Stimulated activated naive B cell treated with anti-CD40 and anti-IgM and Interleukin-4, amounts not matched to agents 10 μg/mL and 1 μg/mL and 100 μg/mL, for 72 hours (primary cell): ENCODE results near the gene UBR1.
"Not testable (repeated sequence)": the region's sequence is repeated elsewhere in the genome, so short reads cannot be mapped to it uniquely, and the experiment has no call there.

Experiments
- ATAC-seq, 2 donors: fragments of 150-1000 bp; cut with Tn5 transposase; replicated peaks; 2 replicates each; pipeline ENCODE4 v1.10.0; 2021; ENCODE audit warnings: moderate library complexity in 1 of 2
- DNase-seq: peaks from one replicate; pipeline ENCODE4 v3.0.0; 2021
- H3K27ac Mint-ChIP-seq: one replicate; pipeline ENCODE4 v1.8.0; 2022; ENCODE audit warnings: mild to moderate bottlenecking, mixed read lengths
- H3K27me3 Mint-ChIP-seq, 2 donors: one replicate each; pipeline ENCODE4 v1.8.0; 2022; ENCODE audit warnings: mixed read lengths in 2 of 2
- H3K36me3 Mint-ChIP-seq, 2 donors: one replicate each; pipeline ENCODE4 v1.8.0; 2022; ENCODE audit warnings: mixed read lengths in 2 of 2, mild to moderate bottlenecking in 1 of 2
- H3K4me1 Mint-ChIP-seq, 2 donors: one replicate each; pipeline ENCODE4 v1.8.0; 2022; ENCODE audit warnings: mixed read lengths in 2 of 2, mild to moderate bottlenecking in 1 of 2
- H3K4me3 Mint-ChIP-seq, 2 donors: one replicate each; pipeline ENCODE4 v1.8.0; 2022; ENCODE audit warnings: mild to moderate bottlenecking in 2 of 2, mixed read lengths in 2 of 2, moderate library complexity in 1 of 2
- H3K9me3 Mint-ChIP-seq, 2 donors: one replicate each; pipeline ENCODE4 v1.8.0; 2022; ENCODE audit warnings: mixed read lengths in 2 of 2, mild to moderate bottlenecking in 1 of 2

The UBR1 gene

DNA sequence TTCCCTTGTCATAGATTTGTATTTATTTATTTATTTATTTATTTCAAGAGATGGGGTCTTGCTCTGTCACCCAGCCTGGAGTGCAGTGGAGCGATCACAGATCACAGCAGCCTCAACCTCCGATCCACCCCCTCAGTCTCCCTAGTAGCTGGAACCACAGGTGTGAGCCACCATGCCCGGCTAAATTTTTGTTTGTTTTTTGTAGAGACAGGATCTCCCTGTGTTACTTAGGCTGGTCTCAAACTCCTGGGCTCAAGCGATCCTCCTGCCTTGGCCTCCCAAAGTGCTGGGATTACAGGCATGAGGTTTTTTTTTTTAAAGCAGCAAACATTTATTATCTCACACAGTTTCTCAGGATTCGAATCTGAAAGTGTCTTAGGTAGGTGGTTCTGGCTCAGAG lies 187.8 kb downstream of the UBR1 start:
- no peak overlapping the region for H3K4me3 Mint-ChIP-seq
- H3K36me3 Mint-ChIP-seq = no peaks in the 10 kb centered on the region
- H3K27me3 Mint-ChIP-seq = no peaks in the 10 kb centered on the region
- DNase-seq = no peak
- no peak overlapping the region for H3K27ac Mint-ChIP-seq
- no peaks in the 10 kb centered on the region for H3K9me3 Mint-ChIP-seq
- peaks cover 23 to 54% of the 10 kb centered on the region in 2 donors for H3K4me1 Mint-ChIP-seq
- no peak for ATAC-seq

DNA sequence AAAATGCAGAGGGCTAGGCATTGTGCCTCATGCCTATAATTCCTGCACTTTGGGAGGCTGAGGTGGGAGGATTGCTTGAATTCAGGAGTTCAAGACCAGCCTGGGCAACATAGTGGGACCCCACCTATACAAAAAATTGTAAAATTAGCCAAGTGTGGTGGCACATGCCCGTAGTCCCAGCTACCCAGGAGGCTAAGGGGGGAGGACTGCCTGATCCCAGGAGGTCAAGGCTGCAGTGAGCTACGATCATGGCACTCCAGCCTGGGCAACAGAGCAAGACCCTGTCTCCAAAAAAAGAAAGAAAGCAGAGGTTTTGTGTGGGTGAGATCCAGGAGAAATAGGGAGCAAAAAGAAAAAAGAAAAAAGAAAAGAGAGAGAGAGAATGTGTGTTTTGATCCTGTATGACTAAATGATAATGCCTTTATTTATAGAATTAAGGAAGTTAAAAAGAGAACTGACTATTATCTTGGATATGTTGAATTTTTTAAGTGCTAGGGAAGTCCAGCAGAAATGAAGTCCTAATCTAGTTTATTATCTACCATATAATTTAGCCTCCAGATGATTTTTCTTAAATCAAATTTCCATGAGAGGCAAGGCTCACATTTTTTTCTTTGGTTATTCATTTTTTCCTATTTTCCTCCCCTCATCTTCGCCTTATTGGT lies 190.1 kb downstream of the UBR1 start:
- Mint-ChIP-seq H3K4me3 (no peak overlapping the region), H3K9me3 (no peaks in the 10 kb centered on the region)

DNA sequence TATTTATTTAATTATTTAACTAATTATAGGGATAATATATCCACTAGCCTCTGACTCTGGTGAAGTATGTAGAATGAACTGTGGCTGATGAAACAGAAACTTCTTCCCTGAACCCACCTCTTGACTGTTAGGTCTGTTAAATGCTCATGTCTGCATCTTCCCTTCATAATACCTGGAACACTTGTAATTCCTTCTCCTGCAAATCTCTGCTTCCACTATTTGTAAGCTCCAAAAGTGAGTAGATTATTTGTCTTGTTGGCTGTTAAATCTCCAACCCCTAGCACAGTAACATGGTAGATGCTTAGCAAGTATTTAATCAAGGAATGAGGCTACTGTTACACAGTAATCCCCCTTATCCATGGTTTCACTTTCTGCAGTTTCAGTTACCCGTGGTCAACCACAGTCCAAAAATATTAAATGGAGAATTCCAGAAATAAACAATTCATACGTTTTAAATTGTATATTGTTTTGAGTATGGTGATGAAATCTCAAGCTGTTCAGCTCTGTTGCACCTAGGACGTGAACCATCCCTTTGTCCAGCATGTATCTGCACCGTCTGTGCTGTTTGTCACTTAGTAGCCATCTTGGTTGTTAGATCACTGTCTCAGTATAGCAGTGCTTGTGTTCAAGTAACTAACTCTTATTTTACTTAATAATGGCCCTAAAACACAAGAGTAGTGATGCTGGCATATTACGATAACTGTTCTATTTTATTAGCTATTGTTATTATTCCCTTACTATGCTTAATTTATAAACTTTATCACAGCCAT lies 190.9 kb downstream of the UBR1 start:
- H3K4me1 Mint-ChIP-seq = peaks cover 24 to 43% of the 10 kb centered on the region in 2 donors
- no peaks in the 10 kb centered on the region for H3K36me3 Mint-ChIP-seq
- no peaks in the 10 kb centered on the region for H3K27me3 Mint-ChIP-seq
- H3K9me3 Mint-ChIP-seq = no peaks in the 10 kb centered on the region
- no peak overlapping the region for H3K27ac Mint-ChIP-seq
- ATAC-seq = peak in 1 of 2 donors; percentile 58
- H3K4me3 Mint-ChIP-seq = no peak overlapping the region
- no peak for DNase-seq

More for the DNA sequence above, 190.1 kb downstream of the UBR1 start:
- Mint-ChIP-seq H3K36me3 (no peaks in the 10 kb centered on the region), H3K27me3 (no peaks in the 10 kb centered on the region), H3K4me1 (peaks cover 20 to 43% of the 10 kb centered on the region in 2 donors), H3K27ac (no peak overlapping the region)
- ATAC-seq = no peak
- DNase-seq = no peak

- Mint-ChIP-seq H3K4me3 (no peak overlapping the region), H3K4me1 (peaks cover 24 to 25% of the 10 kb centered on the region in 2 donors), H3K27me3 (no peaks in the 10 kb centered on the region), H3K36me3 (peaks cover 3 to 5% of the 10 kb centered on the region in 2 donors), H3K27ac (no peak overlapping the region), H3K9me3 (no peaks in the 10 kb centered on the region)
- ATAC-seq (no peak), DNase-seq (no peak)
These were observed 194.7 kb downstream of the UBR1 start for GRCh38 chr15:42911058-42911592.

GRCh38 chr15:42908538-42908937 lies 197.3 kb downstream of the UBR1 start:
- H3K4me3 Mint-ChIP-seq = no peak overlapping the region
- H3K4me1 Mint-ChIP-seq = peaks cover 6 to 19% of the 10 kb centered on the region in 2 donors
- no peaks in the 10 kb centered on the region for H3K27me3 Mint-ChIP-seq
- H3K27ac Mint-ChIP-seq = no peak overlapping the region
- DNase-seq (no peak), ATAC-seq (no peak)
- H3K36me3 Mint-ChIP-seq = peaks cover 3 to 5% of the 10 kb centered on the region in 2 donors
- H3K9me3 Mint-ChIP-seq = no peaks in the 10 kb centered on the region

DNA sequence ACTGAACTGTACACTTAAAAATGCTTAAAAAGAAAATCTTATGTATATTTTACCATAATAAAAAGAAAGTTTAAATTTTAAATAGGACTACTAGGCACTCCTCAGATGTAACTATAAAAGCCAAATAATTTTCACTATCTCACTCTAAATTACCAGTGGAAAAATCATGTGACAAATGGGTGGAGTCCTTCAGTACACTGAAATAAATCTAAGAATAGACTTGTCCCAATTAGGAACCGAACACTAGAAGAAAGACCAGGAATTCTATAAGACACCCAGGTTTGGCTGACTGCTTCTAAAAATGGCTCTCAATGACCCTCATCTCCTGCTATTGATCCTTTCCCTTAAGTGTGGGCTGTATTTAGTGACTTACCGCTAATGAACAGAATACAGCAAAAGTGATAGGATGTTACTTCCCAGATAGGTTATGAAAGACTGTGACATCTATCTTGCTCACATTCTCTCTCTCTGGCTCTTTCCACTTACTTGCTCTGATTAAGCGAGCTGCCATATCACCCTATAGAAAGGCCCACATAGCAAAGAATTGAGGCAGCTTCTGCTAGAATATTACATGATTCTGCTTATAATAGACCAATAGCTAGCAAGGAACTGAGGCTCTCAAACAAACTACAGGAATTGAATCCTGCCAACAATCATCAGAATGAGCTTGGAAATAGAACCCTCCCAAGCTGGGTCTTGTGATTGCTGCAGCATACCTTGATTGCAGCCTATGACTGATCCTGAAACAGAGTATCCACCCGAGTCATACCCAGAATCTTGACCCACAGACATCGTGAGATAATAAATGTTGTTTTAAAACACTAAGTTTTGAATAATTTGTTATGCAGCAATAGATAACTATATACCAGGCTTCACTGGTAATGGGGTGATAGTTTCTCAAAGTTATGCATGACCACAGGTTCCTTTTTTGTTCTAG lies 202.2 kb downstream of the UBR1 start:
- ATAC-seq (peak; percentile 46 to 59), DNase-seq (no peak)
- peaks cover 3 to 7% of the 10 kb centered on the region in 2 donors for H3K36me3 Mint-ChIP-seq
- no peaks in the 10 kb centered on the region for H3K9me3 Mint-ChIP-seq
- H3K4me1 Mint-ChIP-seq = peaks cover 10 to 11% of the 10 kb centered on the region in 2 donors
- H3K27ac Mint-ChIP-seq = no peak overlapping the region
- no peaks in the 10 kb centered on the region for H3K27me3 Mint-ChIP-seq
- no peak overlapping the region for H3K4me3 Mint-ChIP-seq

- H3K4me1 Mint-ChIP-seq, DNase-seq, H3K4me3 Mint-ChIP-seq, H3K9me3 Mint-ChIP-seq, H3K27me3 Mint-ChIP-seq, H3K27ac Mint-ChIP-seq, ATAC-seq: not testable (repeated sequence)
- peaks cover 9 to 17% of the 10 kb centered on the region in 2 donors for H3K36me3 Mint-ChIP-seq
These were observed 211.9 kb downstream of the UBR1 start for GRCh38 chr15:42893911-42894310.
